Jurkat, Clone E6-1 (cell line): ENCODE results near the gene LMCD1.

Experiments used
- DNase-seq: peaks from one replicate; pipeline ENCODE4 v3.0.0-alpha.2; 2011; ENCODE audit warnings: low read depth, low spot score
- H3K4me3 ChIP-seq: 2 replicates; pipeline ENCODE4 v1.5.1; 2011; ENCODE audit warnings: mild to moderate bottlenecking, low read length, control low read depth, moderate library complexity

LMCD1 gene

DNA sequence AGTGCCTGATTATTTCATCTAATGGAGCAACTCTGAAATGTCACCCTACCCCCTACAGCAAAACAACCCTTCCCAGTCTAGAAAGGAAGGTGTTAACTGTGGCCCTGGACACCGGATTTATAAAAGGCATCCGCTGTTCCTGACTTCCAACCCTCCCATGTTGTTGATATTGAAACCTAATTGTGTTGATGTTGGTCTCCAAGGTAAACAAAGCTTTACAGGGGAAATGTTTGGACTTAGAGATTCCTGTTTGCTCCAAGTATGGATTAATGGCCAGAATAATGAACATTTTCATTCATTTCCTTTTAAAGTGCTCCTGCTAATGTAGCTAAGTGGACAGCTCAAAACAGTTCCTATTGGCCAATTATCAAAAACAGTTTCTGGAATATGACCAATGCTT, 19.4 kb upstream of the LMCD1 start:
- no peak overlapping the region for H3K4me3 ChIP-seq
- no peak for DNase-seq

DNA sequence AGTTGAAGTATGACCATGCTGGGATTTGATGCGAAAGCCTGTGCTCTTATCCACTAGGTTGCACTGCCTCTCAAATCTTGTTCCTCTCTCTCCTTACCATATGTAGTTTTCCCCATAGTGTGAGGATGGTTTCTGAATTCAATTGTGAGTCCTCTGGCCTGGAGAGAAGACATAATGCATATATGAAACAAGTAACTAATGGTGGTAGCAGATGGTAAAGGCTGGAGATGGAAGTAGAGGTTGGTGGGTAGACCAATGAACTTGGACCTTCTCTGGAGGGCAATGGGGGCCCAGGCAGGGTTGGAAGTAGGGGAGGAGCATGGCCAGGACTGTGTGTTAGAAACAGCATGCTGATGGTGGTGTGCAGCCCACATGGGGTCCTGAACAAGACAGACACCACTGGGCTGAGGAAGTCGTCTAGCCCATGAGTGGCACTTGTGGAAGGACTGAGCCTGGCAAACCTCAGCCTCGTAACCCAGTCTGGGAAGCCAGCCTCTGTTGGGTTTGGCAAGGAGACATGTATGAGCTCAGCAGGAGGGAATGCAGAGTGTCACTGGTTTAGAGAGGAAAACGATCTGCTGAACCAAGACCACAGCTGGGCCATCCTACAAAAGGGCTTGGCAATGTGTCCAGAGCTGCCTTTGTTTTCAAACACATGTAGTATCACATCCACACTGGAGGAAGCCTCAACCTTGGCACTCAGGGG, 18.5 kb upstream of the LMCD1 start:
- DNase-seq: no peak

GRCh38 chr3:8484409-8485140, 17.0 kb upstream of the LMCD1 start:
- no peak overlapping the region for H3K4me3 ChIP-seq

More for the DNA sequence above, 18.5 kb upstream of the LMCD1 start:
- no peak overlapping the region for H3K4me3 ChIP-seq

GRCh38 chr3:8485141-8485870, 16.3 kb upstream of the LMCD1 start:
- no peak for DNase-seq
- H3K4me3 ChIP-seq: no peak overlapping the region

More at GRCh38 chr3:8484409-8485140, 17.0 kb upstream of the LMCD1 start:
- no peak for DNase-seq

DNA sequence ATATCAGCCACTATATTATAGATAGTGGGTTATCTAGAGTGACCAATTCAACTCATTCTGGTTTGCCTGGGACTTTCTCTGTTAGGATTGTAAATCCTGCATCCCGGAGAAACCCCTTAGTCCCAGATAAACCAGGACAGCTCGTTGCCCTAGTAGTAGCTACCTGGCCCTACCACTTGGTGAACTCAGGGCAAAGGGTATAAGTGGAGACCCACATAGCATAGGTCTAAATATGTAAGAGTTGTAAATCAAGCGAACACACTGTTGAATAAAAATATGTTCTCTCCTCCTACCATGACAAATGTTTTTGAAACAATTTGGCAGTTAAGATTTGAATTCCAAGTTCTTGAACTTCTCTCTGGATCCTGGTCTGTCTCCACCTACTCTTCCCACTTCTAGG, 15.7 kb upstream of the LMCD1 start:
- DNase-seq: no peak

DNA sequence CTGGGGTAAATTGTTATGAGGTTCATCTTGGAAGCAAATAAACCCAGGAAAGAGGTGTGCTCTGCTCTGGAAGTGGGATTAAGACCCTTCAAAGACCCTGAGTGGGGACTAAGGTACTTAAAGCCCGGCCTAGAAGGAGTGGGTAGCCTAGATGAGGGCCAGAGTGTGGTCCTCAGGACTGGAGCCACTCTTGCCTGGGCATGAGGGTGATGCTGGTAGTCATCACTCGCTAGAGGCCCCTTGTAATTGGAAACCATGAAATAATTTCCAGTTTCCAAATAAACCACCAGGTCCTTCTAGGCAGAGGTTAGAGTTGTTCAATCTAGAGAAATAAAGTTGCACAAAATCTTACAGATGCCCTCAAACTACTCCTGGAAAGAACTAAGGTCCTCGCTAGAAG, 15.2 kb upstream of the LMCD1 start:
- no peak for DNase-seq
- H3K4me3 ChIP-seq: no peak overlapping the region

More for the DNA sequence above, 15.7 kb upstream of the LMCD1 start:
- H3K4me3 ChIP-seq: no peak overlapping the region

GRCh38 chr3:8486936-8487335, 14.7 kb upstream of the LMCD1 start:
- no peak for DNase-seq
- no peak overlapping the region for H3K4me3 ChIP-seq

DNA sequence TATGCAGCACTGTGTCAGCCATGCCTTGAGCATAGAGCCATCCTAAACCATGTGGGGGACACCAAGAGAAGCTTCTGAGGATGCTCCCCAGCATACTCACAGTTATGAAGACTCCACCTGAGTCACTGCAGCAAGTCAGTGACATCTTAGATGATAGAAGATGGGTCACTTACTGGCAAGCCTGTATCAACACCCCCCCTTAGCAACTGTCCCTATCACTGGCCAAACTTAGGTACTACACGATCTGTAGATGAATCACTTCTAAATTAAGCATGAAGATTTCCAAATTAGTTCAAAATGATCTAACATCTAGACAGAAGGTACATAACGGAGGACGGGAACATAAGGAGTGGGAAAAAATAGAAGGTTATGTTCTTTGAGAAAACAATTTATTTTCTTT, 13.2 kb upstream of the LMCD1 start:
- H3K4me3 ChIP-seq: no peak overlapping the region
- no peak for DNase-seq

DNA sequence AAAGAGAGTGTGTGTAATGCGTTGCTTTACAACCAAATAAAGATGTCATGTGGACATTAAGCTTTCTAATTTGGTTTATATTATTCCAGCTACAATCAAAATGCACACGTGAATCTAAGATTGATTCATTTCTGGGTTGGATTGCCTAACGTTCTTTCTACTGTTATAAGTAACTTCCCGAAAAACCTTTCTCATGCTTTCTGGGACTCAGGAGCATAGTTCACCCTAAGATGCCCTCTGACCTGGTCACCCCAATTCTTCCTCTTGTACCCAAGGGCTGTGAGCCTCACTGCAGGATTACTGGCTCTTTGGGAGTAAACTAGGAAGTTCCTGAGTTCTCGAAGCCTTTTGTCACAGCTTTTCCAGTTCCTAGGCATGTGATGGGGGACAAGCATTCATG, 12.7 kb upstream of the LMCD1 start:
- H3K4me3 ChIP-seq: no peak overlapping the region
- no peak for DNase-seq

GRCh38 chr3:8489278-8489792, 12.3 kb upstream of the LMCD1 start:
- no peak for DNase-seq
- no peak overlapping the region for H3K4me3 ChIP-seq

- no peak for DNase-seq
- no peak overlapping the region for H3K4me3 ChIP-seq
Observed at GRCh38 chr3:8490079-8490552, 11.5 kb upstream of the LMCD1 start.

DNA sequence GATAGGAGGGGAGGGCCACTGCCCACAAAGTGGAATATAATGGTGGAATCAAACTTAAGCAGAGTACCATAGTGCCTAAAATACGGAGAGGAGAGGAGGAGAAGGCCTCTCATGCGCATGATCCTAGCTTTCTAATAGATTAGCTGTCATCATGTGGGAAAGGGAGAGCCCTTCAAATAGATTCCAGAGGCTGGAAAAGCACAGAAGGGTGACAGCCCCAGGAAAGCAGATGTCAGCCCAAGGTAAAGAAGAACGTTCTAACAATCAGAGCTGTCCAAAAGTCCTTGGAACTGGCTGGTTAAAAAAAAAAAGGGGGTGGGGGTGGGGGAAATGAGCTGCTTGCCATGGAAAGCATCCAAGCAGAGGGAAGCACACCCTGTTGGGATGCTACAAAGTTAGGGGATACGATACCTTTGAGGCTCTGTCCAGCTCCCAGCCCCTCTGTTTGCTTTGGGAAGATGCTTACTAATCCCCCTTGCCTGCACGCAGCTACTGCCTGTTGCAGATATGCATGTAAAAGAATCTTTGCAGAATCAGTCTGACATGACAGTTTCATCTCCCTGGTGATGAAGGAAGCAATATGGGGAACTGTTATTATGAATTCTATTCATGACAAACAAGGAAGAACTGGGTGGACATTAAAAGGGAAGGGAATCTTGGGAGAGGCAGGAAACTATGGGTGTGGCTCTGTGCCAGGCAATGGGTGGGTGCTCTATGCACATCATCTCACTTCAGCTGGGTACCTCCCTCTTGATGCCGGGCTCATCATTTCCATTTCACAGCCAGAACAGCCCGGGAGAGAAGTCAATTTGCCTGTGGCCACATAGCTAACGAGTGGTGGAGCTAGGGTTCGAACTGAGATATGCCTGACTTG, 10.1 kb upstream of the LMCD1 start:
- H3K4me3 ChIP-seq: no peak overlapping the region
- DNase-seq: no peak

- H3K4me3 ChIP-seq: no peak overlapping the region
- DNase-seq: no peak
Observed at GRCh38 chr3:8492744-8493511, 8.7 kb upstream of the LMCD1 start.

DNA sequence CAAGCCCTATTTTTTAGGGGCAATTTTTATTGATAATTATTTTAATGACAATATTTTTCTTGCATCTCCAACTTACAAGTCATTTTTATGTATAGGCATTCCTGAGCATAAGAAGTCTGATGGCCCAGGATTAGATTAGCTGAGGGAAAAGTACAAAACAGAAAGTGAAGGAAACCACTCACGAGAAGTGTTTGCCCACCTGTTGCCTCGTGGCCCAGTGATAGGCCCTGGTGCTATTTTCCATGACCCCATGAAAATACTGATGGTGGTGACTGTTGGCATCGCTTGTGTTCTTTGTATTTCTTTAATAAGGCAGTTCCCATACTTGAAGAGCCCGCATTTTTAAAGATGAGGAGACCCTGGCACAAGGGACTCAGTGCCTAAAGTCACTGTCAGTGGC, 7.9 kb upstream of the LMCD1 start:
- no peak overlapping the region for H3K4me3 ChIP-seq

GRCh38 chr3:8494327-8494726, 7.3 kb upstream of the LMCD1 start:
- no peak overlapping the region for H3K4me3 ChIP-seq
- DNase-seq: no peak

More for the DNA sequence above, 7.9 kb upstream of the LMCD1 start:
- DNase-seq: no peak

GRCh38 chr3:8497582-8497981, 4.0 kb upstream of the LMCD1 start:
- no peak for DNase-seq
- no peak overlapping the region for H3K4me3 ChIP-seq

- H3K4me3 ChIP-seq: no peak overlapping the region
- DNase-seq: no peak
Observed at GRCh38 chr3:8499181-8499611, 2.4 kb upstream of the LMCD1 start.

DNA sequence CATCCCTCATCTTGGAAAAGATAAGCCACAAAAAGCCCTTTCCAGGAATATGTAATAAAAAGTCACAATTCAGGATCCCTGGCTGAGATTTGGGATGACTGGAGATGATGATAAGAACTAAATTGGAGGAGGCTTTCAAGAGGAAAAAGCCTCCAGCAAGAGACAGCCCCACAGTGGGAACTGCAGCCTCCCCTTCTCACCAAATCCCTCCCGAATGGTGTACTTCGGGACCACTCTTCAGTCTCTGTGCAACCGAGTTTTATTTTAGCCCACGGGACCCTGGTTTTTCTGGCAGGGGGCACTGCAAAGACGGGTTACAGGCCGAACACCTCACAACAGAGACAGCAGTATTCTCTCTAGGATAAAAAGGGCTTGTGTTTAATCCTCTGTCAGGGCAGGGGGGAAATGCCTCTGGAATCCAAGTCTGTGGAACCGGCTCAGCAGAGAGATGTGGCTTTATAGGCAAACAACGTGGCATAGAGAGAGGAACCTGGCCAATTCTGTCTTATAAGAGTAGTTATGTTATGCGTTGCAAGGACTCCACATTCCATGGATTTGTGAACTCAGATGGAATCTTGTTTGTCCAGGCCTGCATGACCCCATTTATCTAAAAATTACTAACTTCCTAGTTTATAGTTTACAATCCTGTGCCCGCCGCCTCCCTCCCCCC, 1.2 kb upstream of the LMCD1 start:
- no peak for DNase-seq
- H3K4me3 ChIP-seq: no peak overlapping the region
